Mammary epithelial cell (primary cell): ENCODE results near the gene POLR3G.

ENCODE experiments used
- CTCF ChIP-seq, 2 donors: IDR thresholded peaks in 1 of 2; conservative IDR thresholded peaks in 1 of 2; 2 replicates each; pipeline ENCODE4 v1.5.1; 2011 to 2012; ENCODE audit warnings: inconsistent platforms in 2 of 2, low read length in 2 of 2, mild to moderate bottlenecking in 2 of 2, control low read depth in 1 of 2, low read depth in 1 of 2; ENCODE audit not compliant: insufficient read depth in 1 of 2; ENCODE audit errors: extremely low read depth in 1 of 2
- EZH2 ChIP-seq: IDR thresholded peaks from 2 replicates; pipeline ENCODE4 v1.6.1; 2012; ENCODE audit warnings: low read length, inconsistent platforms, borderline replicate concordance

- no peak for TF ChIP-seq CTCF (conservative IDR thresholded peaks at IDR 0.05 in 1 of 2, IDR thresholded peaks at IDR 0.05 in 1 of 2; ENCODE audit: extremely low read depth in 1 of 2, insufficient read depth in 1 of 2, low read depth in 1 of 2, low read length in 2 of 2)
- TF ChIP-seq EZH2: no peak
Measured at GRCh38 chr5:90555666-90556065, 81.0 kb downstream of the POLR3G start.
